Fibroblast of gingiva (primary cell): ENCODE results near the gene DLG1.
"Not testable (repeated sequence)": the region's sequence is repeated elsewhere in the genome, so short reads cannot be mapped to it uniquely, and the experiment has no call there.

Experiments used
- DNase-seq: peaks from one replicate; pipeline ENCODE4 v3.0.0-alpha.2; 2011; ENCODE audit warnings: low read depth

Gene DLG1

GRCh38 chr3:197209366-197210260, 88.8 kb downstream of the DLG1 start:
- DNase-seq = no peak

GRCh38 chr3:197206913-197207312, 91.5 kb downstream of the DLG1 start:
- no peak for DNase-seq

- DNase-seq = no peak
Measured at GRCh38 chr3:197205675-197206074, 92.7 kb downstream of the DLG1 start.

- DNase-seq = no peak
Measured at GRCh38 chr3:197205265-197205664, 93.1 kb downstream of the DLG1 start.

GRCh38 chr3:197204736-197205135, 93.7 kb downstream of the DLG1 start:
- DNase-seq = peak; percentile 28

GRCh38 chr3:197203714-197204146, 94.7 kb downstream of the DLG1 start:
- no peak for DNase-seq

- no peak for DNase-seq
Measured at GRCh38 chr3:197202694-197203093, 95.7 kb downstream of the DLG1 start.

GRCh38 chr3:197201791-197202452, 96.5 kb downstream of the DLG1 start:
- DNase-seq = no peak

GRCh38 chr3:197200856-197201255, 97.6 kb downstream of the DLG1 start:
- not testable (repeated sequence) for DNase-seq

- no peak for DNase-seq
Measured at GRCh38 chr3:197197334-197197733, 101.1 kb downstream of the DLG1 start.

- peak; percentile 46 for DNase-seq
Measured at GRCh38 chr3:197196192-197196591, 102.2 kb downstream of the DLG1 start.

GRCh38 chr3:197195326-197195725, 103.1 kb downstream of the DLG1 start:
- DNase-seq = no peak

- not testable (repeated sequence) for DNase-seq
Measured at GRCh38 chr3:197193759-197194158, 104.7 kb downstream of the DLG1 start.

GRCh38 chr3:197191897-197192296, 106.5 kb downstream of the DLG1 start:
- no peak for DNase-seq

- DNase-seq = no peak
Measured at GRCh38 chr3:197189623-197190022, 108.8 kb downstream of the DLG1 start.

- no peak for DNase-seq
Measured at GRCh38 chr3:197188963-197189362, 109.4 kb downstream of the DLG1 start.

GRCh38 chr3:197186887-197187588, 111.4 kb downstream of the DLG1 start:
- DNase-seq = peak; percentile 45

- DNase-seq = no peak
Measured at GRCh38 chr3:197183582-197183981, 114.8 kb downstream of the DLG1 start.

GRCh38 chr3:197181741-197182140, 116.7 kb downstream of the DLG1 start:
- peak; percentile 64 for DNase-seq

GRCh38 chr3:197178998-197179397, 119.4 kb downstream of the DLG1 start:
- DNase-seq = no peak

- DNase-seq = no peak
Measured at GRCh38 chr3:197175503-197175902, 122.9 kb downstream of the DLG1 start.

GRCh38 chr3:197174927-197175326, 123.5 kb downstream of the DLG1 start:
- no peak for DNase-seq

GRCh38 chr3:197173620-197174019, 124.8 kb downstream of the DLG1 start:
- no peak for DNase-seq
